Panc1 (cell line): ENCODE results near the gene ZBTB34. TPM values are rescaled to one million over a fixed set of nuclear protein-coding genes. Genes with fewer than 3 reads are reported as not detected.

Source experiments
- ATAC-seq: fragments of 200-7000 bp; cut with Tn5 transposase; 2 replicates; pipeline ENCODE4 v1.9.1; 2020; ENCODE audit warnings: mild to moderate bottlenecking, moderate library complexity
- BruUV-seq: library from RNA; stranded (reverse); fragments of 400-500 nt; replicated peaks from 2 replicates; lab custom pipeline; 2021; lab: Mats Ljungman, UMichigan
- CTCF ChIA-PET: fragments of 300-600 bp; sonication (Branson Sonifier 250); formaldehyde crosslinking; loops from one replicate; lab custom pipeline; 2022; ENCODE audit warnings: antibody characterized with exemption; lab: Charles Lee
- POLR2A ChIA-PET: fragments of 300-600 bp; sonication (Branson Sonifier 250); formaldehyde crosslinking; loops from one replicate; lab custom pipeline; 2022; ENCODE audit warnings: antibody characterized with exemption; lab: Charles Lee
- DNase-seq: peaks from one replicate; pipeline ENCODE4 v3.0.0-alpha.2; 2010; ENCODE audit warnings: low read depth, low spot score
- H3K27ac ChIP-seq: 2 replicates; pipeline ENCODE4 v1.5.1; 2011; ENCODE audit warnings: mild to moderate bottlenecking, low read length, inconsistent platforms
- H3K27me3 ChIP-seq: fragments of 200-500 bp; sonication (Bioruptor generic); 2 replicates; pipeline ENCODE4 v1.6.0; 2014; ENCODE audit warnings: low read length, inconsistent platforms; ENCODE audit not compliant: control insufficient read depth, insufficient read depth
- H3K36me3 ChIP-seq: fragments of 200-500 bp; sonication (Bioruptor generic); 2 replicates; pipeline ENCODE4 v1.5.1; 2014; ENCODE audit warnings: inconsistent platforms, mild to moderate bottlenecking, low read length, moderate library complexity; ENCODE audit not compliant: control insufficient read depth, insufficient read depth
- H3K4me1 ChIP-seq: 2 replicates; pipeline ENCODE4 v1.5.1; 2011; ENCODE audit warnings: inconsistent platforms, mild to moderate bottlenecking, low read length, moderate library complexity; ENCODE audit not compliant: control insufficient read depth, insufficient read depth
- H3K4me3 ChIP-seq, 2 experiments: 2 replicates each; pipeline ENCODE4 v1.5.1; 2011 to 2012; ENCODE audit warnings: low read depth in 2 of 2, low read length in 2 of 2, mild to moderate bottlenecking in 2 of 2, inconsistent platforms in 1 of 2, moderate library complexity in 1 of 2
- H3K9me3 ChIP-seq: fragments of 200-500 bp; sonication (Bioruptor generic); 2 replicates; pipeline ENCODE4 v1.5.1; 2014; ENCODE audit warnings: low read depth, mild to moderate bottlenecking, inconsistent platforms, low read length, moderate library complexity; ENCODE audit not compliant: control insufficient read depth, insufficient read depth
- CTCF ChIP-seq: fragments of 450-650 bp; IDR thresholded peaks from 2 replicates; pipeline ENCODE4 v1.5.1; 2017; ENCODE audit warnings: mild to moderate bottlenecking
- POLR2AphosphoS5 ChIP-seq: IDR thresholded peaks from 2 replicates; pipeline ENCODE4 v1.6.1; 2012; ENCODE audit warnings: mild to moderate bottlenecking, low read depth, low read length, moderate library complexity
- REST ChIP-seq, 2 experiments: IDR thresholded peaks; 2 replicates each; pipeline ENCODE4 v1.6.1; 2011 to 2012; ENCODE audit warnings: low read depth in 2 of 2, control low read depth in 1 of 2, low read length in 1 of 2, mild to moderate bottlenecking in 1 of 2, moderate library complexity in 1 of 2; ENCODE audit not compliant: insufficient read depth in 1 of 2
- SIN3A ChIP-seq: IDR thresholded peaks from 2 replicates; pipeline ENCODE4 v1.6.1; 2012; ENCODE audit warnings: low read depth, mild to moderate bottlenecking, low read length, moderate library complexity, borderline replicate concordance; ENCODE audit not compliant: insufficient read depth
- TCF7L2 ChIP-seq: IDR thresholded peaks from 2 replicates; pipeline ENCODE4 v1.6.1; 2011; ENCODE audit warnings: mild to moderate bottlenecking, low read depth, low read length, inconsistent platforms
- in situ Hi-C: cut with HindIII; loops from 2 replicates; pipeline ENCODE4 v1.10.0; 2016; ENCODE audit warnings: low sequenced_read_pairs, low pct_unique_long_range_greater_than_20kb
- intact Hi-C: fragments of 100-400 bp; cut with micrococcal nuclease; formaldehyde crosslinking; loops from one replicate; pipeline ENCODE4 v1.10.0; 2022; ENCODE audit not compliant: unreplicated experiment
- total RNA-seq: library from RNA; stranded (reverse); gene quantifications from one replicate; pipeline ENCODE4 v1.2.1, GENCODE V29; 2021; ENCODE audit not compliant: unreplicated experiment

The ZBTB34 gene
- total RNA-seq, 1 experiment from 2014 or later, result 5.5 TPM

GRCh38 chr9:126893079-126893478 lies 32.6 kb downstream of the ZBTB34 start:
- in situ Hi-C loops, result no loop called here
- Histone ChIP-seq H3K36me3 (no peaks in the 10 kb centered on the region), H3K9me3 (no peaks in the 10 kb centered on the region), H3K27ac (no peak overlapping the region), H3K4me3 (no peak overlapping the region), H3K4me1 (no peaks in the 10 kb centered on the region), H3K27me3 (no peaks in the 10 kb centered on the region)
- no peak for DNase-seq
- no TSS peak for BruUV-seq
- ChIA-PET CTCF (interaction anchor here (0.7 kb wide), 1 partner anchor 46 kb away, joined by 3 read pairs; no protein-coding TSS in a partner anchor), POLR2A (no interaction called here)
- no peak for ATAC-seq
- TF ChIP-seq POLR2AphosphoS5 (no peak), TCF7L2 (no peak), CTCF (no peak; the same call in 1 of the 2 replicates), SIN3A (no peak), REST (IDR thresholded peaks at IDR 0.05; ENCODE audit: insufficient read depth in 1 of 2, low read depth in 2 of 2, low read length in 1 of 2) (no peak)
- intact Hi-C loops, result no loop called here

GRCh38 chr9:126894052-126894603 lies 33.7 kb downstream of the ZBTB34 start:
- CTCF ChIA-PET, result interaction anchor here (0.6 kb wide), 1 partner anchor 300 kb away, joined by 3 read pairs; no protein-coding TSS in a partner anchor
- ATAC-seq (no peak), DNase-seq (no peak)
- no TSS peak for BruUV-seq
- H3K4me1 ChIP-seq, result no peaks in the 10 kb centered on the region
- POLR2A ChIA-PET, result no interaction called here
- in situ Hi-C loops, result no loop called here
- H3K36me3 ChIP-seq, result no peaks in the 10 kb centered on the region
- no peaks in the 10 kb centered on the region for H3K27me3 ChIP-seq
- TF ChIP-seq SIN3A (no peak), REST (IDR thresholded peaks at IDR 0.05; ENCODE audit: insufficient read depth in 1 of 2, low read depth in 2 of 2, low read length in 1 of 2) (no peak), TCF7L2 (no peak), POLR2AphosphoS5 (no peak), CTCF (no peak)
- H3K4me3 ChIP-seq, result no peak overlapping the region
- intact Hi-C loops, result no loop called here
- no peak overlapping the region for H3K27ac ChIP-seq
- no peaks in the 10 kb centered on the region for H3K9me3 ChIP-seq
